ENCODE data around the gene PEX26. TPM values are rescaled to one million over a fixed set of nuclear protein-coding genes. Genes with fewer than 3 reads are reported as not detected.
"Not testable (repeated sequence)": the region's sequence is repeated elsewhere in the genome, so short reads cannot be mapped to it uniquely, and the experiment has no call there.

The PEX26 gene
- total RNA-seq, 1 donor from 2014 or later, result 44.9 TPM

DNA sequence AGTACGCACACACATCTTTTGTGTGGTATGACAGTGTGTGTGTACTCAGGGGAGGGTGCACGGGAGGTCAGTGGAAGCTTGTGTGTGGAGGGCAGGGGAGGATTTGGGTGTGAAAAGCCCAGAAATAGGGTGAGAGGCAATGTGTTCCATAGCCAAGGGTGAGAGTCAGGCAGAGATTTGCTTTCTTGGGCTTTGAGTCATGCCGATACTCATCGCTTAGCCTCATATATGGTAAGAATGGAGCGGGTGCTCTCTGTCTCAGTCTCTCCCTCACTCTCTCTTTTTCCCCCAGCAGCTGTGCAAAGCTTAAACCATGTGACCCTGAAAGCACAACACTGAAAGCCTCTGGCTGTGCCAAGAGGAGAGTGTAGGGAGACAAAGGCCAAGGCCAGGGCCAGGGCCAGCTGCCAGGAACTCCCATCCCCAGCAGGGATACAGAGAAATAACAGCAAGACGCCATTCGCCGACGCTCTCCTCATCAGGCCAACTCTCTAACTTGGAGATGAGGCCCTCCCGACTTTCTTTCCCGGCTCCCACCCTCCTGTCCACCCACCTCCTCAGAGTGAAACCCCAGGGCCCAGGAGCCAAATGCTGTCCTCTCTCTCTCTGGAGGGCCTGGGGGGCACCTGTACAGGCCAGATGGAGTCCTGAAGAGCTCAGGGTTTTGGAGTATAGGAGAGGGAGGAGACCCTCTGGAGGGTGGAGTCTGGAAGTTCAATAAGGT is 33.1 kb upstream of the PEX26 start:
- TF ChIP-seq, protein P1, sequence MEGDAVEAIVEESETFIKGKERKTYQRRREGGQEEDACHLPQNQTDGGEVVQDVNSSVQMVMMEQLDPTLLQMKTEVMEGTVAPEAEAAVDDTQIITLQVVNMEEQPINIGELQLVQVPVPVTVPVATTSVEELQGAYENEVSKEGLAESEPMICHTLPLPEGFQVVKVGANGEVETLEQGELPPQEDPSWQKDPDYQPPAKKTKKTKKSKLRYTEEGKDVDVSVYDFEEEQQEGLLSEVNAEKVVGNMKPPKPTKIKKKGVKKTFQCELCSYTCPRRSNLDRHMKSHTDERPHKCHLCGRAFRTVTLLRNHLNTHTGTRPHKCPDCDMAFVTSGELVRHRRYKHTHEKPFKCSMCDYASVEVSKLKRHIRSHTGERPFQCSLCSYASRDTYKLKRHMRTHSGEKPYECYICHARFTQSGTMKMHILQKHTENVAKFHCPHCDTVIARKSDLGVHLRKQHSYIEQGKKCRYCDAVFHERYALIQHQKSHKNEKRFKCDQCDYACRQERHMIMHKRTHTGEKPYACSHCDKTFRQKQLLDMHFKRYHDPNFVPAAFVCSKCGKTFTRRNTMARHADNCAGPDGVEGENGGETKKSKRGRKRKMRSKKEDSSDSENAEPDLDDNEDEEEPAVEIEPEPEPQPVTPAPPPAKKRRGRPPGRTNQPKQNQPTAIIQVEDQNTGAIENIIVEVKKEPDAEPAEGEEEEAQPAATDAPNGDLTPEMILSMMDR (conservative IDR thresholded peaks at IDR 0.05), result no peak
- Mint-ChIP-seq H3K27ac (ENCODE audit: unreplicated experiment) (peak overlapping the region; percentile 30), H3K9me3 (no peaks in the 10 kb centered on the region), H3K4me3 (no peak overlapping the region), H3K36me3 (ENCODE audit: low read depth) (no peaks in the 10 kb centered on the region), H3K27me3 (ENCODE audit: low read depth) (no peaks in the 10 kb centered on the region), H3K4me1 (peaks cover 15% of the 10 kb centered on the region)
- no peak for DNase-seq (ENCODE audit: low read depth, low spot score)

DNA sequence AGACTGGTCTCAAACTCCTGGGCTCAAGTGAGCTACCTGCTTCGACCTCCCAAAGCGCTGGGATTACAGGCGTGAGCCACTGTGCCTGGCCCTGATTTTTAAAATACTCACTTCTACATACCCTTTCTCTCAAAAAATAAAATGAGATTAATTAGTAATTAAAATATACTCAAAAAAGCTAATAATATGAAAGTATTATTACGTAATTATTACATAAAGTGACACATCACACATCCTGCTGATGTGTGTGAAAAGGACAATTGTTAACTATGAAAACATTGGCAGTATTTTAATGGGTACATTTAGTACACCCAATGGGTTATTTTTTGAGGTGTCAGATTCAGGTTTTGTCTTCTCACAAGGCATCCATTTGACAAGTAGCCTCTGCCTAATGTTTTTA is 32.0 kb upstream of the PEX26 start:
- Mint-ChIP-seq H3K4me1 (peaks cover 15% of the 10 kb centered on the region), H3K27ac (ENCODE audit: unreplicated experiment) (no peak overlapping the region), H3K9me3 (no peaks in the 10 kb centered on the region), H3K36me3 (ENCODE audit: low read depth) (no peaks in the 10 kb centered on the region), H3K27me3 (ENCODE audit: low read depth) (no peaks in the 10 kb centered on the region), H3K4me3 (no peak overlapping the region)
- TF ChIP-seq, protein P1 (conservative IDR thresholded peaks at IDR 0.05), result no peak
- no peak for DNase-seq (ENCODE audit: low read depth, low spot score)

DNA sequence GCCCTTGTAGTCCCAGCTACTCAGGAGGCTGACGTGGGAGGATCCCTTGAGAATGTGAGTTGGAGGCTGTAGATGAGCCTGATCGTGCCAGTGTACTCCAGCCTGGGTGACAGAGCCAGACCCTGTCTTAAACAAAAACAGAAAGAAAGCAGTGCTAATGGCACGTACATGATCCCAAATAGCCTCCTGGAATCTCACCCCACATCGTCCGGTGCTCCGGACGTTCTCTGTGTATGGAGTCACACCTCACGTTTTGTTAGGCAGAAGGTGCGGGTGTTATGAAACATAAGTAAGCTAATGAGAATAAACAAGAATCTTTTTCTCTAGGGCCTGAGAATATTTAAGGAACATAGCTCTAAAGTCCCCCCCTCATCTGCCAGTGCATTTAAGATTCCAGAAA is 29.7 kb upstream of the PEX26 start:
- Mint-ChIP-seq H3K4me1 (peaks cover 20% of the 10 kb centered on the region), H3K27me3 (ENCODE audit: low read depth) (no peaks in the 10 kb centered on the region), H3K4me3 (no peak overlapping the region), H3K36me3 (ENCODE audit: low read depth) (no peaks in the 10 kb centered on the region), H3K9me3 (peaks cover 3% of the 10 kb centered on the region), H3K27ac (ENCODE audit: unreplicated experiment) (peak overlapping the region; percentile 58)
- DNase-seq (ENCODE audit: low read depth, low spot score), result no peak
- TF ChIP-seq, protein P1 (conservative IDR thresholded peaks at IDR 0.05), result no peak

DNA sequence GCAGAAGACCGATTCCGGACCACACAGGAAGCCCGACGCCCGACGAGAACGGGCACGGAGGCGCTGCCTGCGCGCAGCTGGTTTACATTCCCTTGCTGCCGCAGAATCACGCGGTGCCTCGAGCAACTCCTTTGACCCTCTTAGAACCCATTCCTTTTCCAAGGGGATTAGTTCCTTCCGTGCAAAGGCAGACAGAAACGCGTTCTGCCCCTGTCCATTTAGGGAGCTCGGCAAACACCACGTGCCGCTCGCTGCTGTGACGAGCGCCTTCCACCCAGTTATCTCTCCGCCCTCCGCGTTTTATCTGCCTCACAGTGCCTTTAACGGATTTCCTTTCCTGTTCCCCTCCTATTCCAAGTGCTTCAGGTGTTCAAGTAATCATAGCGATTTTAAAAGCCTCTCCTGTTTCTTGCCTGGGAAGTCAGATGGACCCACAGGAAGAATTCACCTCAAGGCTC is 29.3 kb upstream of the PEX26 start:
- TF ChIP-seq, protein P1 (conservative IDR thresholded peaks at IDR 0.05), result no peak
- Mint-ChIP-seq H3K27me3 (ENCODE audit: low read depth) (no peaks in the 10 kb centered on the region), H3K36me3 (ENCODE audit: low read depth) (no peaks in the 10 kb centered on the region), H3K9me3 (peaks cover 3% of the 10 kb centered on the region), H3K27ac (ENCODE audit: unreplicated experiment) (peak overlapping the region; percentile 58), H3K4me1 (peaks cover 20% of the 10 kb centered on the region), H3K4me3 (no peak overlapping the region)
- no peak for DNase-seq (ENCODE audit: low read depth, low spot score)

DNA sequence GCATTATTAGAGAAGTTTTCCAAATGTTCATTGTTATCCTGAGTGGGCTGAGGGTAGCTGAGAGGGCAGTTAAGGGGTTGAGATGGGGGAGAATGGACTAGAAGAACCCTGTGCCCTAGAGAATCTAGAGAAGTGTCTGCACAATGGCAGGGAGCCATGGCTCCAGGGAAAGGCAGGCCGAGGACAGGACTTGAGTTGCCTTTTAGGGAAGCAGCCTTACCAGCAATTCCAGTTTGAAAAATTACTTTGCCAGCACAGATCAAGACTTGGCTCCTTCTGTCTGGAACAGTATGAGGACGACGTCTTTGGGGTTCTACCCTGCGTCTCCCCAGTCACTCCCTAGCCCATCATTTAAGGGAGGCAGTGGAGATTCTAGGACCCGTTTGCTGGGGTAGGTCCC is 27.7 kb upstream of the PEX26 start:
- Mint-ChIP-seq H3K4me1 (peaks cover 17% of the 10 kb centered on the region), H3K9me3 (peaks cover 3% of the 10 kb centered on the region), H3K36me3 (ENCODE audit: low read depth) (no peaks in the 10 kb centered on the region), H3K27me3 (ENCODE audit: low read depth) (no peaks in the 10 kb centered on the region), H3K27ac (ENCODE audit: unreplicated experiment) (peak overlapping the region; percentile 62), H3K4me3 (no peak overlapping the region)
- DNase-seq (ENCODE audit: low read depth, low spot score), result no peak
- TF ChIP-seq, protein P1 (conservative IDR thresholded peaks at IDR 0.05), result no peak

- H3K4me1 Mint-ChIP-seq, result peaks cover 25% of the 10 kb centered on the region
- not testable (repeated sequence) for H3K36me3 Mint-ChIP-seq (ENCODE audit: low read depth); H3K27ac Mint-ChIP-seq (ENCODE audit: unreplicated experiment); DNase-seq (ENCODE audit: low read depth, low spot score); H3K27me3 Mint-ChIP-seq (ENCODE audit: low read depth); H3K4me3 Mint-ChIP-seq; H3K9me3 Mint-ChIP-seq
These were observed 26.7 kb upstream of the PEX26 start for GRCh38 chr22:18051113-18051512.

DNA sequence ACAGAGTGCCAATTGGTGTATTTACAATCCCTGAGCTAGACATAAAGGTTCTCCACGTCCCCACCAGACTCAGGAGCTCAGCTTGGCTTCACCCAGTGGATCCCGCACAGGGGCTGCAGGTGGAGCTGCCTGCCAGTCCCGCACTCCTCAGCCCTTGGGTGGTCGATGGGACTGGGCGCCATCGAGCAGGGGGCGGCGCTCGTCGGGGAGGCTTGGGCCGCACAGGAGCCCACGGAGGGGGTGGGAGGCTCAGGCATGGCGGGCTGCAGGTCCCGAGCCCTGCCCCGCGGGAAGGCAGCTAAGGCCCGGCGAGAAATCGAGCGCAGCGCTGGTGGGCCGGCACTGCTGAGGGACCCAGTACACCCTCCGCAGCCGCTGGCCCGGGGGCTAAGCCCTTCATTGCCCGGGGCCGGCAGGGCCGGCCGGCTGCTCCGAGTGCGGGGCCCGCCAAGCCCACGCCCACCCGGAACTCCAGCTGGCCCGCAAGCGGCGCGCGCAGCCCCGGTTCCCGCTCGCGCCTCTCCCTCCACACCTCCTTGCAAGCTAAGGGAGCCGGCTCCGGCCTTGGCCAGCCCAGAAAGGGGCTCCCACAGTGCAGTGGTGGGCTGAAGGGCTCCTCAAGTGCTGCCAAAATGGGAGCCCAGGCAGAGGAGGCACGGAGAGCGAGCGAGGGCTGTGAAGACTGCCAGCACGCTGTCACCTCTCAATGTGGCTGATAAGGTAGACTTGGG is 24.4 kb upstream of the PEX26 start:
- not testable (repeated sequence) for H3K36me3 Mint-ChIP-seq (ENCODE audit: low read depth); H3K27ac Mint-ChIP-seq (ENCODE audit: unreplicated experiment); H3K27me3 Mint-ChIP-seq (ENCODE audit: low read depth); DNase-seq (ENCODE audit: low read depth, low spot score); H3K4me3 Mint-ChIP-seq; H3K9me3 Mint-ChIP-seq
- peaks cover 44% of the 10 kb centered on the region for H3K4me1 Mint-ChIP-seq

All from neural crest cell (in vitro differentiated cells).